DMS53 (cell line): Measurements from ENCODE around the gene CHST3.

ENCODE experiments used
- DNase-seq: peaks from one replicate; lab custom pipeline; 2025; lab: John Stamatoyannopoulos, UW

Gene CHST3

GRCh38 chr10:72056932-72057751, 92.9 kb downstream of the CHST3 start:
- no peak for DNase-seq

- no peak for DNase-seq
Measured at GRCh38 chr10:72058347-72058898, 94.2 kb downstream of the CHST3 start.

DNA sequence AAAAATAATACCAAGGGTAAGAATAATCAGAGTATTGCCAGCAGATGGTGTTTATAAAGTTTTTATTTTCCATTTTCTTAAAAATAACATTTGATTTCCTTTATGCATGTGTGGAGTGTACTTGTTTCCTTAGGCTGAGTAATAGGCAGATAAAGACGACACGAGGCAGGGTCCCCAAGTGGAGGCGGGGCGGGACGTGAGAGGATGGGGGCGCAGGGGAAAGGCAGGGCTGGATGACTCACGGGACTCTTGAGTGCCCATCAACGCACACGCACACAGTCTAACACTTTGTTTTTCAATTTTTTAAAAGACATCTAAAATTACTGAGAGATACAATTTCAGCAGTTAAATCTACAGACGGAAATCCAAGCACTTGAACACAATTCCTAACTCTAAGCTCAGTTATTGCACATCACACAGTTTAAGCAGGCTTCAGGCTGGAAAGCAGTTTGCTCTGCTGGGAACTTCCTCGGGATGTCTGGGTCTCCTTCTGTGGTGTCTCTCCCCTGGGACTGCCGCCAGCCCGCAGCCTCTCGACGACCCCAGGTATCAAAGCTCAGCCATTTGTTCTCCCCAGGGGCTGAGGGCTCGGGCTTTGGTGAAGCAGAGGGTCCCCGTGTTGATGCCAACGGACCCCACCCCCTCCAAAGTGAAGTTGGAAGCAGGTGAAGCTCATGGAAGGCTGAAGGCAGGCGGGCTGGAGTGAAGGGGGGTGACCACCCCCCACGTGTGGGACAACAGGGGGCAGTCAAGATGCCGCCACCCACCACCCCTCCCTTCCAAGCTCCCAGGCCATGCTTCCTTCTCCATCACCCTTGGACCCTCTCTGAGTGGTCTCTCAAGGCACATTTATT, 95.0 kb downstream of the CHST3 start:
- no peak for DNase-seq

- DNase-seq = no peak
Measured at GRCh38 chr10:72059843-72060822, 95.9 kb downstream of the CHST3 start.

- no peak for DNase-seq
Measured at GRCh38 chr10:72061491-72061890, 97.3 kb downstream of the CHST3 start.

GRCh38 chr10:72061930-72062329, 97.7 kb downstream of the CHST3 start:
- DNase-seq = no peak

- DNase-seq = no peak
Measured at GRCh38 chr10:72062382-72062781, 98.2 kb downstream of the CHST3 start.
